Frontal cortex (tissue), 4 donors: ENCODE results near the gene ANGPTL1. TPM values are rescaled to one million over a fixed set of nuclear protein-coding genes. Genes with fewer than 3 reads are reported as not detected.
"Not testable (repeated sequence)": the region's sequence is repeated elsewhere in the genome, so short reads cannot be mapped to it uniquely, and the experiment has no call there.

Experiments used
- DNase-seq, 2 donors: peaks; one replicate each; pipeline ENCODE4 v3.0.0; 2012; ENCODE audit warnings: low spot score in 2 of 2
- FAIRE-seq: peaks from 2 replicates; lab custom pipeline; 2012; peaks lifted over from hg19 to GRCh38; lab: Jason Lieb, UNC
- total RNA-seq: library from RNA; depleted of rRNA; stranded (reverse); fragments of >200 nt; gene quantifications from one replicate; pipeline ENCODE4 v1.2.3, GENCODE V29; 2014
- donor health status: control.
- donor health status: control.
- donor health status: control.

ANGPTL1 gene
- total RNA-seq, 1 donor from 2014 or later = 2.0 TPM

- DNase-seq = no peak
- no peak for FAIRE-seq
Measured at GRCh38 chr1:178869119-178869697, 1.7 kb downstream of the ANGPTL1 start.

GRCh38 chr1:178868706-178869105 is 2.2 kb downstream of the ANGPTL1 start:
- no peak for DNase-seq
- no peak for FAIRE-seq

GRCh38 chr1:178867670-178868069 is 3.2 kb downstream of the ANGPTL1 start:
- no peak for FAIRE-seq

GRCh38 chr1:178864326-178864725 is 6.6 kb downstream of the ANGPTL1 start:
- FAIRE-seq = no peak

More at GRCh38 chr1:178867670-178868069, 3.2 kb downstream of the ANGPTL1 start:
- no peak for DNase-seq

GRCh38 chr1:178862864-178863263 is 8.0 kb downstream of the ANGPTL1 start:
- FAIRE-seq (no peak), DNase-seq (no peak)

More at GRCh38 chr1:178864326-178864725, 6.6 kb downstream of the ANGPTL1 start:
- DNase-seq = no peak

- FAIRE-seq = no peak
- DNase-seq = no peak
Measured at GRCh38 chr1:178862416-178862815, 8.5 kb downstream of the ANGPTL1 start.

- FAIRE-seq = no peak
Measured at GRCh38 chr1:178857126-178857525, 13.8 kb downstream of the ANGPTL1 start.

GRCh38 chr1:178849918-178850317 is 21.0 kb downstream of the ANGPTL1 start:
- FAIRE-seq = no peak
- no peak for DNase-seq

More at GRCh38 chr1:178857126-178857525, 13.8 kb downstream of the ANGPTL1 start:
- no peak for DNase-seq

- not testable (repeated sequence) for FAIRE-seq
Measured at GRCh38 chr1:178847919-178848318, 23.0 kb downstream of the ANGPTL1 start.

GRCh38 chr1:178847396-178847849 is 23.5 kb downstream of the ANGPTL1 start:
- no peak for DNase-seq
- no peak for FAIRE-seq

More at GRCh38 chr1:178847919-178848318, 23.0 kb downstream of the ANGPTL1 start:
- not testable (repeated sequence) for DNase-seq

- no peak for DNase-seq
- no peak for FAIRE-seq
Measured at GRCh38 chr1:178846306-178846705, 24.6 kb downstream of the ANGPTL1 start.

- FAIRE-seq = no peak
- no peak for DNase-seq
Measured at GRCh38 chr1:178844436-178844835, 26.4 kb downstream of the ANGPTL1 start.

GRCh38 chr1:178825167-178825566 is 45.7 kb downstream of the ANGPTL1 start:
- DNase-seq = no peak
- no peak for FAIRE-seq

GRCh38 chr1:178821134-178821866 is 49.6 kb downstream of the ANGPTL1 start:
- no peak for FAIRE-seq

GRCh38 chr1:178819123-178819522 is 51.8 kb downstream of the ANGPTL1 start:
- no peak for FAIRE-seq
- DNase-seq = no peak

More at GRCh38 chr1:178821134-178821866, 49.6 kb downstream of the ANGPTL1 start:
- no peak for DNase-seq

- no peak for DNase-seq
- FAIRE-seq = no peak
Measured at GRCh38 chr1:178818416-178818815, 52.5 kb downstream of the ANGPTL1 start.

GRCh38 chr1:178810585-178810984 is 60.3 kb downstream of the ANGPTL1 start:
- no peak for DNase-seq
- no peak for FAIRE-seq

GRCh38 chr1:178808529-178808928 is 62.3 kb downstream of the ANGPTL1 start:
- DNase-seq (no peak), FAIRE-seq (no peak)

GRCh38 chr1:178806665-178807300 is 64.1 kb downstream of the ANGPTL1 start:
- FAIRE-seq = no peak
- DNase-seq = no peak

GRCh38 chr1:178802873-178803272 is 68.0 kb downstream of the ANGPTL1 start:
- no peak for FAIRE-seq
- no peak for DNase-seq
